Natural killer cell (primary cell): ENCODE measurements around the gene KDM1A. TPM values are rescaled to one million over a fixed set of nuclear protein-coding genes. Genes with fewer than 3 reads are reported as not detected.

Source experiments
- ATAC-seq, 3 donors: fragments of 150-1000 bp in 2 of 3; fragments of 200-7000 bp in 1 of 3; cut with Tn5 transposase; 1 replicate in 1 of 3; 2 replicates in 2 of 3; pipeline ENCODE4 v1.10.0; 2021; ENCODE audit warnings: mild to moderate bottlenecking in 2 of 3, moderate library complexity in 2 of 3
- DNase-seq, 2 donors: peaks; one replicate each; pipeline versions ENCODE4 v3.0.0 to v3.0.0-alpha.2; 2013 to 2021; ENCODE audit warnings: mixed read lengths in 1 of 2
- H3K27ac ChIP-seq: one replicate; pipeline ENCODE4 v1.5.1; 2013; ENCODE audit warnings: mild to moderate bottlenecking, low read length
- H3K27me3 ChIP-seq: one replicate; pipeline ENCODE4 v1.6.1; 2013; ENCODE audit warnings: low read length; ENCODE audit not compliant: control insufficient read depth, insufficient read depth
- H3K36me3 ChIP-seq: one replicate; pipeline ENCODE4 v1.6.1; 2013; ENCODE audit warnings: low read length; ENCODE audit not compliant: control insufficient read depth, insufficient read depth
- H3K4me1 ChIP-seq: one replicate; pipeline ENCODE4 v1.6.1; 2013; ENCODE audit warnings: low read length; ENCODE audit not compliant: control insufficient read depth, insufficient read depth
- H3K4me3 ChIP-seq: one replicate; pipeline ENCODE4 v1.5.1; 2013; ENCODE audit warnings: low read length
- H3K9me3 ChIP-seq: one replicate; pipeline ENCODE4 v1.6.1; 2013; ENCODE audit warnings: low read length; ENCODE audit not compliant: control insufficient read depth, insufficient read depth
- H3K27ac Mint-ChIP-seq, 2 donors: one replicate each; pipeline ENCODE4 v1.8.0; 2022; ENCODE audit warnings: mild to moderate bottlenecking in 2 of 2, mixed read lengths in 2 of 2, moderate library complexity in 1 of 2
- H3K27me3 Mint-ChIP-seq, 2 donors: one replicate each; pipeline ENCODE4 v1.8.0; 2022; ENCODE audit warnings: low read depth in 2 of 2, mixed read lengths in 2 of 2
- H3K36me3 Mint-ChIP-seq: one replicate; pipeline ENCODE4 v1.8.0; 2022; ENCODE audit warnings: mixed read lengths
- H3K4me1 Mint-ChIP-seq, 2 donors: one replicate each; pipeline ENCODE4 v1.8.0; 2022; ENCODE audit warnings: mixed read lengths in 2 of 2
- H3K4me3 Mint-ChIP-seq: one replicate; pipeline ENCODE4 v1.8.0; 2022; ENCODE audit warnings: mild to moderate bottlenecking, moderate library complexity, mixed read lengths
- H3K9me3 Mint-ChIP-seq, 2 donors: one replicate each; pipeline ENCODE4 v1.8.0; 2022; ENCODE audit warnings: mixed read lengths in 2 of 2
- WGBS: methylation state at CpG from one replicate; pipeline ENCODE4 v1.1.7; 2013; ENCODE audit warnings: missing lambda C conversion rate; ENCODE audit not compliant: insufficient coverage; 5-methylcytosine and 5-hydroxymethylcytosine counted together
- intact Hi-C: fragments of 100-400 bp; cut with micrococcal nuclease; formaldehyde crosslinking; loops from one replicate; pipeline ENCODE4 v1.14.2; 2022
- total RNA-seq, 4 donors: library from RNA; stranded (reverse); fragments of 120-200 nt in 1 of 4; gene quantifications; one replicate each; pipeline versions ENCODE4 v1.2.3 to v1.2.4, GENCODE V29; 2013 to 2022
- TF ChIP-seq, protein P1 (sequence below): fragments of 200-600 bp; IDR thresholded peaks from one replicate; pipeline ENCODE4 v1.8.0; 2022; ENCODE audit warnings: antibody characterized with exemption

Gene KDM1A
- total RNA-seq, 3 donors from 2014 or later (not counting 1 experiment from before 2014, with no cell fraction given), result 33.0 to 45.4 (median 43.8) TPM

DNA sequence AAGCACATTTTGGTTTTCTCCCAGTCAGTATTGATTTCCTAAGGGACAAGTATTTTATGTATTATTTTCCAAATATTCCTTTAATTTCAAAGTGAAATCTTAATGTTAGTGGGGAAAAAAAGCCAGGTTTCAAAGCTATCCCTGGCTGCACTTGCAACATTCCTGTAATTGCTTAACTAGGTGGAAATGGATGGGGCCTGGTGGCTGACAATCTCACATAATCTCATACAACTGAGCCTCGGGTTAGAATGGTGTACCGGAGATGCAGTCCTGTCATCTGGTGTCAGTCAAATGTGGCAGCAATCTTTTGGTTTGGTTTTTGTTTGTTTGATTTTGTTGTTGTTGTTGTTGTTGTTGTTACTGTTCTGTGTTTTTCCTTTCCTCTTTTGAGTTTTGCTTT lies 46.1 kb downstream of the KDM1A start:
- peaks cover 3 to 8% of the 10 kb centered on the region in 2 donors for H3K4me1 Mint-ChIP-seq
- no peaks in the 10 kb centered on the region for H3K4me1 ChIP-seq
- WGBS, result 93% methylated on average over 2 of the region's 2 CpGs
- TF ChIP-seq, protein P1, sequence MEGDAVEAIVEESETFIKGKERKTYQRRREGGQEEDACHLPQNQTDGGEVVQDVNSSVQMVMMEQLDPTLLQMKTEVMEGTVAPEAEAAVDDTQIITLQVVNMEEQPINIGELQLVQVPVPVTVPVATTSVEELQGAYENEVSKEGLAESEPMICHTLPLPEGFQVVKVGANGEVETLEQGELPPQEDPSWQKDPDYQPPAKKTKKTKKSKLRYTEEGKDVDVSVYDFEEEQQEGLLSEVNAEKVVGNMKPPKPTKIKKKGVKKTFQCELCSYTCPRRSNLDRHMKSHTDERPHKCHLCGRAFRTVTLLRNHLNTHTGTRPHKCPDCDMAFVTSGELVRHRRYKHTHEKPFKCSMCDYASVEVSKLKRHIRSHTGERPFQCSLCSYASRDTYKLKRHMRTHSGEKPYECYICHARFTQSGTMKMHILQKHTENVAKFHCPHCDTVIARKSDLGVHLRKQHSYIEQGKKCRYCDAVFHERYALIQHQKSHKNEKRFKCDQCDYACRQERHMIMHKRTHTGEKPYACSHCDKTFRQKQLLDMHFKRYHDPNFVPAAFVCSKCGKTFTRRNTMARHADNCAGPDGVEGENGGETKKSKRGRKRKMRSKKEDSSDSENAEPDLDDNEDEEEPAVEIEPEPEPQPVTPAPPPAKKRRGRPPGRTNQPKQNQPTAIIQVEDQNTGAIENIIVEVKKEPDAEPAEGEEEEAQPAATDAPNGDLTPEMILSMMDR, result no peak
- DNase-seq (no peak), ATAC-seq (no peak)
- no peak overlapping the region for H3K27ac ChIP-seq
- H3K36me3 ChIP-seq, result peaks cover 49% of the 10 kb centered on the region
- H3K27me3 Mint-ChIP-seq, result no peaks in the 10 kb centered on the region
- H3K4me3 Mint-ChIP-seq, result no peak overlapping the region
- H3K27ac Mint-ChIP-seq, result peak overlapping the region in 1 of 2 donors; percentile 13
- no peaks in the 10 kb centered on the region for H3K27me3 ChIP-seq
- H3K4me3 ChIP-seq, result no peak overlapping the region
- H3K36me3 Mint-ChIP-seq, result no peaks in the 10 kb centered on the region
- intact Hi-C loops, result no loop called here
- no peaks in the 10 kb centered on the region for H3K9me3 Mint-ChIP-seq
- H3K9me3 ChIP-seq, result no peaks in the 10 kb centered on the region

DNA sequence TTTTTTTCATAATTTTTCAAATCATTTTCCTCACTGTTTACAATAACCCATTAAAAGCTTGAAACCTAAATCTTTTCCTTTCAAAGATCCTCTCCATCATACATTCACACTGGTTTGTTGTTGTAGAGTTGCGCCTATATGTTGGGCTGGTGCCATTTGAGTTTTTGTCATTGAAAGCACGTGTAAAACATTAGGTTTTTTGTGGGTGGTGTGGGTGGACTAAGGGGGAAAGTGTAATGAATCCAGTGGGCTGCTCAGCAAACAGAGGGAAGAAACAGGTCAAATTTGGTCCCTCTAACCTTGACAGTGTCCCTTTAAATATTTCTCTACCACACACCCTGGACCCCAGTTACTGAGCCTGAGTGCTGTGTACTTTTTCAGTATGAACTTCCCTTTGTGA lies 46.8 kb downstream of the KDM1A start:
- Histone ChIP-seq H3K4me3 (no peak overlapping the region), H3K4me1 (no peaks in the 10 kb centered on the region), H3K27me3 (no peaks in the 10 kb centered on the region), H3K36me3 (peaks cover 48% of the 10 kb centered on the region), H3K27ac (no peak overlapping the region), H3K9me3 (no peaks in the 10 kb centered on the region)
- Mint-ChIP-seq H3K27ac (peak overlapping the region in 1 of 2 donors; percentile 13), H3K9me3 (no peaks in the 10 kb centered on the region), H3K4me1 (peaks cover 0 to under 1% of the 10 kb centered on the region in 2 donors), H3K4me3 (no peak overlapping the region), H3K27me3 (no peaks in the 10 kb centered on the region), H3K36me3 (no peaks in the 10 kb centered on the region)
- 96% methylated on average over 2 of the region's 2 CpGs for WGBS
- DNase-seq (no peak), ATAC-seq (no peak)
- TF ChIP-seq, protein P1, result no peak
- intact Hi-C loops, result no loop called here

DNA sequence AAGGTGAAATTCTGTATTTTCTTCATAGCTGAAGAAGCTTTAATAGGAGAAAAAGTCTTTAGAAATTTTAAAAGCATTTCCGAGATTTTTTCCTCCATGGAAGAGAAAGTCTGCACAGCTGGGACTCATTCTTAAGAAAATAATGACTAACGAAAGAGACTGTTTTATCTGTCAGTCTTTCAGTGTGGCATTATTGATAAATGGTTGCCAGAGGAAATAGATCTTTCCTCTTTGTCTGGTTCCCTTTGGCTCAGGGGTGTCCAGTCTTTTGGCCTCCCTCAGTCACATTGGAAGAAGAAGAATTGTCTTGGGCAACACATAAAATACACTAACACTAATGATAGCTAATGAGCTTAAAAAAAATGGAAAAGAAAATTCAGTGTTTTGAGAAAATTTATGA lies 49.9 kb downstream of the KDM1A start:
- intact Hi-C loops, result no loop called here
- Mint-ChIP-seq H3K4me1 (no peaks in the 10 kb centered on the region), H3K36me3 (no peaks in the 10 kb centered on the region), H3K9me3 (no peaks in the 10 kb centered on the region), H3K27me3 (no peaks in the 10 kb centered on the region), H3K4me3 (no peak overlapping the region), H3K27ac (no peak overlapping the region)
- 90% methylated on average over 2 of the region's 2 CpGs for WGBS
- H3K9me3 ChIP-seq, result no peaks in the 10 kb centered on the region
- H3K27me3 ChIP-seq, result no peaks in the 10 kb centered on the region
- peaks cover 51% of the 10 kb centered on the region for H3K36me3 ChIP-seq
- no peak for ATAC-seq
- TF ChIP-seq, protein P1, result no peak
- no peak overlapping the region for H3K27ac ChIP-seq
- DNase-seq, result no peak
- H3K4me1 ChIP-seq, result no peaks in the 10 kb centered on the region
- H3K4me3 ChIP-seq, result no peak overlapping the region

DNA sequence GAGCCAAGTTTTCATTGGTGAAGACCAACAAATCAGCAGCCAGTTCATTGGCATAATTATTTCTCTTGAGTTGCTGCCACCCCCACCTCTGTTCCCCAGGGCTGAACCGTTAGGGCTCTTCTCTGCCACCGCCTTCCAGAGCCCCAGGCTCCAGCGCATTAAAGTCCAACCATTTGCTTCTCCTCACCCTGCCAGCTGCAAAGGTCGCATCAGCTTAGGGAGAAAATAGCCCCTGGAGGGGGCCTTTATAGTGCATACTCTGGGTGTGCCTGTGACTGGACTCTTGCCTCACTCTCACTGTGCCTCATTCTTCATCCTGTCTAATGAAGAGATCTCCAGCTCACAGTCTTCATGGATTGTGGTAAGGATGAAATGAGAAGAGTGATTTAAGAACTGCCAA lies 50.4 kb downstream of the KDM1A start:
- Histone ChIP-seq H3K4me3 (no peak overlapping the region), H3K27me3 (no peaks in the 10 kb centered on the region), H3K4me1 (no peaks in the 10 kb centered on the region), H3K36me3 (peaks cover 48% of the 10 kb centered on the region), H3K27ac (no peak overlapping the region), H3K9me3 (no peaks in the 10 kb centered on the region)
- WGBS, result 95% methylated on average over 4 of the region's 4 CpGs
- Mint-ChIP-seq H3K27ac (no peak overlapping the region), H3K9me3 (no peaks in the 10 kb centered on the region), H3K4me1 (no peaks in the 10 kb centered on the region), H3K4me3 (no peak overlapping the region), H3K36me3 (no peaks in the 10 kb centered on the region), H3K27me3 (no peaks in the 10 kb centered on the region)
- TF ChIP-seq, protein P1, result no peak
- ATAC-seq, result no peak
- no peak for DNase-seq
- intact Hi-C loops, result no loop called here
